Testis (tissue), 3 donors: ENCODE data around the gene KRT39. TPM values are rescaled to one million over a fixed set of nuclear protein-coding genes. Genes with fewer than 3 reads are reported as not detected.

Source experiments
- DNase-seq: peaks from one replicate; pipeline ENCODE4 v3.0.0-alpha.2; 2019
- H3K27ac ChIP-seq, 2 donors: fragments of 200-600 bp; sonication (generic); one replicate each; pipeline ENCODE4 v1.5.1; 2019
- H3K27me3 ChIP-seq: fragments of 200-600 bp; sonication (generic); one replicate; pipeline ENCODE4 v1.5.1; 2019
- H3K36me3 ChIP-seq: fragments of 200-600 bp; sonication (generic); one replicate; pipeline ENCODE4 v1.5.1; 2017; ENCODE audit warnings: low read depth; ENCODE audit errors: missing control alignments
- H3K4me1 ChIP-seq: fragments of 200-600 bp; sonication (generic); one replicate; pipeline ENCODE4 v1.5.1; 2019
- H3K4me3 ChIP-seq, 2 donors: fragments of 200-600 bp; sonication (generic); one replicate each; pipeline ENCODE4 v1.5.1; 2017 to 2019
- H3K9me3 ChIP-seq: fragments of 200-600 bp; sonication (generic); one replicate; pipeline ENCODE4 v1.5.1; 2017
- POLR2A ChIP-seq: fragments of 450-650 bp; IDR thresholded peaks from one replicate; pipeline ENCODE4 v1.6.1; 2017; ENCODE audit warnings: antibody characterized with exemption, mild to moderate bottlenecking, moderate library complexity
- WGBS, 2 donors: methylation state at CpG; one replicate each; pipeline ENCODE4 v1.1.5; 2018; 5-methylcytosine and 5-hydroxymethylcytosine counted together
- intact Hi-C: fragments of 100-400 bp; cut with DNase I; formaldehyde crosslinking; loops from one replicate; pipeline ENCODE4 v1.15.1; 2023; ENCODE audit warnings: low total_unique reads
- polyA plus RNA-seq: library from polyadenylated mRNA; stranded (reverse); fragments of 350-450 nt; fragmentation: Illumina TruSeq; extraction: RNeasy Lipid Tissue Mini Kit (QIAGEN cat#74804); gene quantifications from one replicate; pipeline ENCODE4 v1.2.3, GENCODE V29; 2014; ENCODE audit warnings: low read depth, low replicate concordance; ENCODE audit not compliant: insufficient read depth
- total RNA-seq, 2 donors: library from RNA; depleted of rRNA; stranded (reverse); fragments of >200 nt; gene quantifications; one replicate each; pipeline ENCODE4 v1.2.3, GENCODE V29; 2016
- TF ChIP-seq, protein P1 (sequence below), 3 experiments: fragments of 450-650 bp in 2 of 3; fragments of 200-600 bp in 1 of 3; sonication (generic) in 1 of 3; IDR thresholded peaks; one replicate each; pipeline ENCODE4 v1.5.1; 2016 to 2019; ENCODE audit warnings: antibody characterized with exemption in 3 of 3, mild to moderate bottlenecking in 2 of 3, moderate library complexity in 1 of 3

The KRT39 gene
- total and polyA plus RNA-seq, 3 donors from 2014 or later = not detected

GRCh38 chr17:40915721-40916256 is 51.0 kb downstream of the KRT39 start:
- H3K36me3 ChIP-seq = no peaks in the 10 kb centered on the region
- no peaks in the 10 kb centered on the region for H3K4me1 ChIP-seq
- no peak overlapping the region for H3K27ac ChIP-seq
- H3K4me3 ChIP-seq = no peak overlapping the region
- no peak for TF ChIP-seq POLR2A
- TF ChIP-seq, protein P1, sequence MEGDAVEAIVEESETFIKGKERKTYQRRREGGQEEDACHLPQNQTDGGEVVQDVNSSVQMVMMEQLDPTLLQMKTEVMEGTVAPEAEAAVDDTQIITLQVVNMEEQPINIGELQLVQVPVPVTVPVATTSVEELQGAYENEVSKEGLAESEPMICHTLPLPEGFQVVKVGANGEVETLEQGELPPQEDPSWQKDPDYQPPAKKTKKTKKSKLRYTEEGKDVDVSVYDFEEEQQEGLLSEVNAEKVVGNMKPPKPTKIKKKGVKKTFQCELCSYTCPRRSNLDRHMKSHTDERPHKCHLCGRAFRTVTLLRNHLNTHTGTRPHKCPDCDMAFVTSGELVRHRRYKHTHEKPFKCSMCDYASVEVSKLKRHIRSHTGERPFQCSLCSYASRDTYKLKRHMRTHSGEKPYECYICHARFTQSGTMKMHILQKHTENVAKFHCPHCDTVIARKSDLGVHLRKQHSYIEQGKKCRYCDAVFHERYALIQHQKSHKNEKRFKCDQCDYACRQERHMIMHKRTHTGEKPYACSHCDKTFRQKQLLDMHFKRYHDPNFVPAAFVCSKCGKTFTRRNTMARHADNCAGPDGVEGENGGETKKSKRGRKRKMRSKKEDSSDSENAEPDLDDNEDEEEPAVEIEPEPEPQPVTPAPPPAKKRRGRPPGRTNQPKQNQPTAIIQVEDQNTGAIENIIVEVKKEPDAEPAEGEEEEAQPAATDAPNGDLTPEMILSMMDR (IDR thresholded peaks at IDR 0.05) = no peak
- WGBS, 2 donors = 78 to 80% methylated on average over 2 of the region's 2 CpGs
- H3K9me3 ChIP-seq = no peaks in the 10 kb centered on the region
- no peaks in the 10 kb centered on the region for H3K27me3 ChIP-seq
- intact Hi-C loops = no loop called here
- DNase-seq = no peak

DNA sequence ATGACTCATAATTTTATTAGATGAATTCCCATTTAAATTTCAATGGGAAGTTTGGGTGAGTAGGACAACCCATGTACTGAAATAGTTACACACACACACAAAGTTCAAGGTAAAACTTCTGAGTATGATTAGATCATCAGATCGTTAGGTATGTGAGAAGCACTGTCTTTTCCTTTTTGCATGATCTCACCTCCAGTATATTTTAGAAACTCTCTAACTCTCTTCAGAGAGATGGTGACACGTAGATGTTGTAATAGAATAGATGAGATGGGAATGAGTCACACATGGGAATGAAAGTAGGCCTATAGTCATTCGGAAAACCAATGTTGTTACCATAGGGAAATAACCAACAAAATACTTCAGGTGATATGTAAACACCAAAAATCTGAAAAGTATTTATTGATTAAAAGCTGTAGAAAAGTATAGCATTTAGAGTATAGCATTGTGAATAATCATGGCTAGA is 51.5 kb downstream of the KRT39 start:
- TF ChIP-seq, protein P1 (IDR thresholded peaks at IDR 0.05) = no peak
- no peak for TF ChIP-seq POLR2A
- no peak overlapping the region for H3K27ac ChIP-seq
- intact Hi-C loops = no loop called here
- H3K36me3 ChIP-seq = no peaks in the 10 kb centered on the region
- no peaks in the 10 kb centered on the region for H3K4me1 ChIP-seq
- H3K9me3 ChIP-seq = no peaks in the 10 kb centered on the region
- no peak overlapping the region for H3K4me3 ChIP-seq
- no peak for DNase-seq
- H3K27me3 ChIP-seq = no peaks in the 10 kb centered on the region
- WGBS, 2 donors = 76 to 84% methylated on average over 3 of the region's 3 CpGs

DNA sequence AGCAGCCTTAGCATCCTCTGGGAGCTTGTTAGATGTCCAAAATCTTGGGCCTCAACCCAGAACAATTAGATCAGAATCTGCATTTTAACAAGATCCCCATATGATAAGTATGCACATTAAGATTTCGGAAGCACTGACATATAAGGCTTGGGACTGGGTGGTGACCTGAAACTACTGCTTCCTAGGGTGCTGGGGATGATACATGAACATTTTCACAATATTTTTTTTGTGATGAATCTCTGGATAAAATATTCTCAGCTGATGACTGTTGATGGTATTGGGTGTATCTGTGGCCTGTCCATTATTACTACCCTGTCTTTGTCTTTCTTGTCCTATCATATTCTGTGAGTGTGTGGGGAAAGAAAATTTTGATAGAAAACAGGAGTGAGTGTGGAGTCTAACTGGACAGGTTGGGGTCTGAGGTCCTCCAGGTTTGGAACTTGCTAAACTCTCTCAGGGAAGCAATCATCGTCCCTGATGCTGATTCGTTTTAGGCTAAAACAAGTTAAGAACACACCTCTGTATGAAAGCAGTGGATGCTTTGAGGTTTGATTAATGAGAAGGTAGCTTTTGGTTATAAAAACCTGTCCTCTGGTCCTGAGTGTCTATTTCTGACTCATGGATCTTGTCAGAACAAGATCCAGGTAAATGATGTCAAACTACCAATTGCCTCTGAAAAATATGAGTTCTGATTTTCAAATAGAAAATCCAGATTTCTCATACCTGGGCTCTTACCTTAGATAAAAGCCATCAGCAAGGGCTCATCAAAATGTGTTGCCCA is 52.5 kb downstream of the KRT39 start:
- no peak overlapping the region for H3K4me3 ChIP-seq
- H3K9me3 ChIP-seq = no peaks in the 10 kb centered on the region
- intact Hi-C loops = no loop called here
- no peak overlapping the region for H3K27ac ChIP-seq
- no peaks in the 10 kb centered on the region for H3K27me3 ChIP-seq
- peaks cover 6% of the 10 kb centered on the region for H3K4me1 ChIP-seq
- WGBS, 2 donors = 77 to 96% methylated on average over 3 of the region's 3 CpGs
- DNase-seq = no peak
- H3K36me3 ChIP-seq = no peaks in the 10 kb centered on the region
- TF ChIP-seq, protein P1 (IDR thresholded peaks at IDR 0.05) = no peak
- TF ChIP-seq POLR2A = no peak

GRCh38 chr17:40912486-40913210 is 54.1 kb downstream of the KRT39 start:
- TF ChIP-seq, protein P1 (IDR thresholded peaks at IDR 0.05) = no peak
- no peak for TF ChIP-seq POLR2A
- Histone ChIP-seq H3K27ac (no peak overlapping the region), H3K9me3 (no peaks in the 10 kb centered on the region), H3K4me3 (no peak overlapping the region), H3K27me3 (no peaks in the 10 kb centered on the region), H3K4me1 (peaks cover 6% of the 10 kb centered on the region), H3K36me3 (no peaks in the 10 kb centered on the region)
- DNase-seq = no peak
- intact Hi-C loops = no loop called here
- 84 to 87% methylated on average over 13 of the region's 13 CpGs for WGBS, 2 donors
